ENCODE measurements around the gene MYO15A. TPM values are rescaled to one million over a fixed set of nuclear protein-coding genes. Genes with fewer than 3 reads are reported as not detected.

The MYO15A gene
- total and polyA plus RNA-seq, 2 experiments from 2014 or later: 1.0 to 2.2 TPM

- ATAC-seq (no peak), DNase-seq (ENCODE audit: low spot score) (no peak)
- Mint-ChIP-seq H3K27ac (no peak overlapping the region), H3K9me3 (no peaks in the 10 kb centered on the region), H3K36me3 (ENCODE audit: low read depth) (peaks cover 4% of the 10 kb centered on the region; the same call in 2 of the 3 replicates), H3K4me1 (peaks cover 3% of the 10 kb centered on the region), H3K27me3 (ENCODE audit: insufficient read depth, low read depth, poor library complexity) (no peaks in the 10 kb centered on the region), H3K4me3 (no peak overlapping the region)
- Histone ChIP-seq H3K36me3 (ENCODE audit: insufficient read depth) (peaks cover under 1% of the 10 kb centered on the region; the same call in 1 of the 2 replicates), H3K79me2 (replicated peaks; ENCODE audit: insufficient read depth) (no peaks in the 10 kb centered on the region), H3K4me3 (no peak overlapping the region), H3K9me2 (ENCODE audit: insufficient read depth) (no peaks in the 10 kb centered on the region), H3K4me2 (no peak overlapping the region), H3K4me1 (ENCODE audit: insufficient read depth) (no peaks in the 10 kb centered on the region), H3K27ac (ENCODE audit: low read depth) (no peak overlapping the region), H4K20me1 (replicated peaks; ENCODE audit: insufficient read depth) (0 out of 2 replicates have a peak, but pooled peaks cover 2% of the 10 kb centered on the region), H3F3A (replicated peaks; ENCODE audit: low read depth) (no peaks in the 10 kb centered on the region), H2AFZ (no peak overlapping the region), H3K27me3 (ENCODE audit: insufficient read depth) (no peaks in the 10 kb centered on the region)
- no peak for TF ChIP-seq CREB1 (CRISPR knock-in tag; IDR thresholded peaks at IDR 0.05; ENCODE audit: low read depth)
- no peak for TF ChIP-seq JUNB (IDR thresholded peaks at IDR 0.05; ENCODE audit: unreplicated experiment)
- TF ChIP-seq EZH2phosphoT487 (IDR thresholded peaks at IDR 0.05; ENCODE audit: unreplicated experiment): no peak
- TF ChIP-seq REST (IDR thresholded peaks at IDR 0.05; ENCODE audit: unreplicated experiment): no peak
- no peak for TF ChIP-seq POLR2AphosphoS5 (IDR thresholded peaks at IDR 0.05; ENCODE audit: low read depth)
- TF ChIP-seq CTCF (conservative IDR thresholded peaks at IDR 0.05; ENCODE audit: low read depth in 2 of 2): no peak
- no peak for TF ChIP-seq ZNF114 (CRISPR knock-in tag; IDR thresholded peaks at IDR 0.05)
- no peak for TF ChIP-seq NANOG (IDR thresholded peaks at IDR 0.05; ENCODE audit: borderline replicate concordance)
- TF ChIP-seq ZNF462 (CRISPR knock-in tag; IDR thresholded peaks at IDR 0.05): no peak
- no peak for TF ChIP-seq ETS1 (IDR thresholded peaks at IDR 0.05)
- no peak for TF ChIP-seq EZH2 (IDR thresholded peaks at IDR 0.05; ENCODE audit: low read depth, unreplicated experiment)
These were observed 39.5 kb upstream of the MYO15A start for GRCh38 chr17:18069101-18069500.

Measured in GM23338 (cell line).